ENCODE data around the gene SSH2.
"Not testable (repeated sequence)": the region's sequence is repeated elsewhere in the genome, so short reads cannot be mapped to it uniquely, and the experiment has no call there.

Gene SSH2

GRCh38 chr17:29945281-29945680, 15.3 kb upstream of the SSH2 start:
- no peak overlapping the region for H2AFZ ChIP-seq (ENCODE audit: low read depth)
- H3K9ac ChIP-seq: no peak overlapping the region
- no peaks in the 10 kb centered on the region for H3K79me2 ChIP-seq (ENCODE audit: insufficient read depth, low read depth)
- TF ChIP-seq, protein P1, sequence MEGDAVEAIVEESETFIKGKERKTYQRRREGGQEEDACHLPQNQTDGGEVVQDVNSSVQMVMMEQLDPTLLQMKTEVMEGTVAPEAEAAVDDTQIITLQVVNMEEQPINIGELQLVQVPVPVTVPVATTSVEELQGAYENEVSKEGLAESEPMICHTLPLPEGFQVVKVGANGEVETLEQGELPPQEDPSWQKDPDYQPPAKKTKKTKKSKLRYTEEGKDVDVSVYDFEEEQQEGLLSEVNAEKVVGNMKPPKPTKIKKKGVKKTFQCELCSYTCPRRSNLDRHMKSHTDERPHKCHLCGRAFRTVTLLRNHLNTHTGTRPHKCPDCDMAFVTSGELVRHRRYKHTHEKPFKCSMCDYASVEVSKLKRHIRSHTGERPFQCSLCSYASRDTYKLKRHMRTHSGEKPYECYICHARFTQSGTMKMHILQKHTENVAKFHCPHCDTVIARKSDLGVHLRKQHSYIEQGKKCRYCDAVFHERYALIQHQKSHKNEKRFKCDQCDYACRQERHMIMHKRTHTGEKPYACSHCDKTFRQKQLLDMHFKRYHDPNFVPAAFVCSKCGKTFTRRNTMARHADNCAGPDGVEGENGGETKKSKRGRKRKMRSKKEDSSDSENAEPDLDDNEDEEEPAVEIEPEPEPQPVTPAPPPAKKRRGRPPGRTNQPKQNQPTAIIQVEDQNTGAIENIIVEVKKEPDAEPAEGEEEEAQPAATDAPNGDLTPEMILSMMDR (conservative IDR thresholded peaks at IDR 0.05; ENCODE audit: low read depth, low read length): no peak
- no peaks in the 10 kb centered on the region for H3K36me3 ChIP-seq (ENCODE audit: insufficient read depth)
- no peak overlapping the region for H3K4me2 ChIP-seq
- H3K4me1 ChIP-seq (ENCODE audit: low read depth, poor library complexity, severe bottlenecking): no peaks in the 10 kb centered on the region
- H4K20me1 ChIP-seq (ENCODE audit: insufficient read depth): no peaks in the 10 kb centered on the region
- H3K27me3 ChIP-seq (ENCODE audit: insufficient read depth, low read depth): no peaks in the 10 kb centered on the region
- H3K27ac ChIP-seq: no peak overlapping the region
- H3K4me3 ChIP-seq (IDR thresholded peaks at IDR 0.05; ENCODE audit: insufficient read depth, low read depth, low read length): no peak overlapping the region

GRCh38 chr17:29941334-29941733, 11.3 kb upstream of the SSH2 start, which contains the start of gene EFCAB5:
Gene EFCAB5, plus strand, starts transcription at chr17:29941634. Its CDS starts 163 bp downstream, at chr17:29941797.
- H3K27me3 ChIP-seq (ENCODE audit: insufficient read depth, low read depth): no peaks in the 10 kb centered on the region
- TF ChIP-seq, protein P1 (conservative IDR thresholded peaks at IDR 0.05; ENCODE audit: low read depth, low read length): no peak
- no peak within 1 kb of the TSS for H3K9ac ChIP-seq
- no peaks in the 10 kb centered on the region for H3K4me1 ChIP-seq (ENCODE audit: low read depth, poor library complexity, severe bottlenecking)
- no peak within 1 kb of the TSS for H3K4me2 ChIP-seq
- H4K20me1 ChIP-seq (ENCODE audit: insufficient read depth): no peaks in the 10 kb centered on the region
- H3K79me2 ChIP-seq (ENCODE audit: insufficient read depth, low read depth): no peaks in the 10 kb centered on the region
- no peak within 1 kb of the TSS for H3K27ac ChIP-seq
- no peak within 1 kb of the TSS for H3K4me3 ChIP-seq (IDR thresholded peaks at IDR 0.05; ENCODE audit: insufficient read depth, low read depth, low read length)
- no peak within 1 kb of the TSS for H2AFZ ChIP-seq (ENCODE audit: low read depth)
- no peaks in the 10 kb centered on the region for H3K36me3 ChIP-seq (ENCODE audit: insufficient read depth)

DNA sequence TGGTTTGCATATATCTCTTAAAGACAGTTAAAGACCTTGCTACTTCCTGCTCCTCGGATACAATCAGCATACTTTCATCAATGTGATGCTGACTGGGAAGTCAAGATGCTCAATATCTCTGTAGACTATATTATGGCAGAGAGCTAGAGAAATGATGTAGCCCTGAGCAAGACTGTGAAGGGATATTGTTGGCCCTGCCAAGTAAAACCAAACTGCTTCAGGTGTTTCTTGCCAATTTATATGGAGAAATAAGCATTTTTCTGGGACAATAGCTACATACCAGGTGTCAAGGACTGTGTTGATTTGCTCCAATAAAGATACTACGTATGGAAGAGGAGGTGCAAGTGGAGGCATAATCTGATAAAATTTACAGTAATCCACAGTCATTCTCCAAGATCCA, 6.7 kb upstream of the SSH2 start:
- Histone ChIP-seq H3K79me2 (ENCODE audit: insufficient read depth, low read depth) (no peaks in the 10 kb centered on the region), H2AFZ (ENCODE audit: low read depth) (no peak overlapping the region), H3K4me2 (no peak overlapping the region), H4K20me1 (ENCODE audit: insufficient read depth) (no peaks in the 10 kb centered on the region), H3K27ac (no peak overlapping the region), H3K4me3 (IDR thresholded peaks at IDR 0.05; ENCODE audit: insufficient read depth, low read depth, low read length) (no peak overlapping the region), H3K4me1 (ENCODE audit: low read depth, poor library complexity, severe bottlenecking) (peaks cover 3% of the 10 kb centered on the region), H3K9ac (no peak overlapping the region), H3K27me3 (ENCODE audit: insufficient read depth, low read depth) (no peaks in the 10 kb centered on the region), H3K36me3 (ENCODE audit: insufficient read depth) (no peaks in the 10 kb centered on the region)
- TF ChIP-seq, protein P1 (conservative IDR thresholded peaks at IDR 0.05; ENCODE audit: low read depth, low read length): no peak

DNA sequence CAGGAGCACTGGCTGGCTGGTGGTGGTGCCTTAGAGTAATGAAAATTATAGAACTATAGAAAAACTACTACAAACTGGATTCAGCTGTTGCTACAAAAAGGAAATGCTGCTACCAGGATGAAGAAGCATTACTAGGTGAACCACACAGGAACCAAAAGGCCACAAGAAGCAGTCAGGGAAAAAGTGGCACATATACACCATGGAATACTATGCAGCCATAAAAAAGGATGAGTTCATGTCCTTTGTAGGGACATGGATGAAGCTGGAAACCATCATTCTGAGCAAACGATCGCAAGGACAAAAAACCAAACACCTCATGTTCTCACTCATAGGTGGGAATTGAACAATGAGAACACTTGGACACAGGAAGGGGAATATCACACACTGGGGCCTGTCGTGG, 5.9 kb upstream of the SSH2 start:
- not testable (repeated sequence) for H4K20me1 ChIP-seq (ENCODE audit: insufficient read depth); H3K4me3 ChIP-seq (IDR thresholded peaks at IDR 0.05; ENCODE audit: insufficient read depth, low read depth, low read length); H2AFZ ChIP-seq (ENCODE audit: low read depth); H3K9ac ChIP-seq; H3K27me3 ChIP-seq (ENCODE audit: insufficient read depth, low read depth); H3K36me3 ChIP-seq (ENCODE audit: insufficient read depth); H3K4me2 ChIP-seq; H3K79me2 ChIP-seq (ENCODE audit: insufficient read depth, low read depth); H3K27ac ChIP-seq
- peaks cover 11% of the 10 kb centered on the region for H3K4me1 ChIP-seq (ENCODE audit: low read depth, poor library complexity, severe bottlenecking)

DNA sequence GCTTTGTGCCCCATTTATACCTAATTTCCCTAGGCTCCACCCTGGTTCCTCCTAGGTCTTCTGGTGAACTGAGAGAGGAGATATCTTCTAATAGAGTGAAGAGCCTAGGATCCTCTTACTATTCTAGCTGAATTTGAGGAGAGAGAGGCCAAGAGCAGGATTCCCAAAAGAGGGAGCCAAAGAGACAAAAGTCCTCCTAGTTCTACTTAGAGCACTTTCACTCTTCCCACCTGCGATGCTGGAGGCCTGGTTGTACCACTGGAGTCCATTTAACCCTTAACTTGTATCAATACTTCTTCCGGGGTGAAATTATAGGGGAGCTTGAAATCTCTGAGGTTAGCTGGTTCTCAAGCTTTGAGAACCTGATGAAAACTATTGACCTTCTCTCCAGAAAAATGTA, 3.4 kb upstream of the SSH2 start:
- H3K4me2 ChIP-seq: no peak overlapping the region

More for the DNA sequence above, 3.4 kb upstream of the SSH2 start:
- no peaks in the 10 kb centered on the region for H3K36me3 ChIP-seq (ENCODE audit: insufficient read depth)
- H2AFZ ChIP-seq (ENCODE audit: low read depth): no peak overlapping the region
- H3K4me1 ChIP-seq (ENCODE audit: low read depth, poor library complexity, severe bottlenecking): peaks cover 18% of the 10 kb centered on the region
- peaks cover 12% of the 10 kb centered on the region for H3K79me2 ChIP-seq (ENCODE audit: insufficient read depth, low read depth)
- no peaks in the 10 kb centered on the region for H4K20me1 ChIP-seq (ENCODE audit: insufficient read depth)
- no peaks in the 10 kb centered on the region for H3K27me3 ChIP-seq (ENCODE audit: insufficient read depth, low read depth)
- TF ChIP-seq, protein P1 (conservative IDR thresholded peaks at IDR 0.05; ENCODE audit: low read depth, low read length): no peak
- no peak overlapping the region for H3K27ac ChIP-seq
- no peak overlapping the region for H3K9ac ChIP-seq
- no peak overlapping the region for H3K4me3 ChIP-seq (IDR thresholded peaks at IDR 0.05; ENCODE audit: insufficient read depth, low read depth, low read length)

Data from KMS-11 (cell line).